K562 (cell line): Measurements from ENCODE around the gene ZNF740. TPM values are rescaled to one million over a fixed set of nuclear protein-coding genes. Genes with fewer than 3 reads are reported as not detected.
A peak's percentile ranks its signal among the peaks of the same experiment; 100 is the strongest.

Source experiments
- CHD1 ChIP-seq: fragments of 200-600 bp; sonication (generic); IDR thresholded peaks from one replicate; pipeline ENCODE4 v1.6.1; 2012; ENCODE audit warnings: mild to moderate bottlenecking, moderate library complexity, low read length, inconsistent platforms
- CTCF ChIP-seq, 3 experiments: IDR thresholded peaks in 2 of 3; conservative IDR thresholded peaks in 1 of 3; 2 replicates each; pipeline ENCODE4 v1.5.1; 2011 to 2012; ENCODE audit warnings: low read length in 3 of 3, mild to moderate bottlenecking in 3 of 3, control low read depth in 2 of 3, improper control_type of control experiment in 1 of 3, inconsistent platforms in 1 of 3, low read depth in 1 of 3, mixed read lengths in 1 of 3, moderate library complexity in 1 of 3; ENCODE audit not compliant: insufficient read depth in 2 of 3
- GTF2B ChIP-seq: IDR thresholded peaks from 2 replicates; pipeline ENCODE4 v1.6.1; 2011; ENCODE audit not compliant: insufficient read length; ENCODE audit errors: extremely low read depth
- HLTF ChIP-seq: fragments of 450-650 bp; IDR thresholded peaks from 2 replicates; pipeline ENCODE4 v1.6.1; 2016
- SMARCE1 ChIP-seq: fragments of 450-650 bp; IDR thresholded peaks from 2 replicates; pipeline ENCODE4 v1.7.1; 2016; ENCODE audit warnings: mild to moderate bottlenecking
- XRCC4 ChIP-seq: IDR thresholded peaks from one replicate; pipeline ENCODE4 v1.6.1; 2011; ENCODE audit not compliant: insufficient read depth, insufficient read length; ENCODE audit errors: extremely low read depth
- ZBTB34 ChIP-seq: fragments of 250-450 bp; sonication (Bioruptor Pico); IDR thresholded peaks from 2 replicates; pipeline ENCODE4 v1.8.0; 2021; ENCODE audit warnings: mild to moderate bottlenecking, moderate library complexity
- ZBTB40 ChIP-seq, 2 experiments: fragments of 450-650 bp in 1 of 2; sonication (generic) in 1 of 2; formaldehyde crosslinking in 1 of 2; IDR thresholded peaks; 2 replicates each; pipeline versions ENCODE4 v1.7.1 to v1.9.0; 2016 to 2022; ENCODE audit warnings: inconsistent platforms in 1 of 2, mild to moderate bottlenecking in 1 of 2, missing genetic modification reagents in 1 of 2
- ZBTB5 ChIP-seq: fragments of 450-650 bp; IDR thresholded peaks from 2 replicates; pipeline ENCODE4 v1.6.1; 2017; ENCODE audit warnings: antibody characterized with exemption
- polyA plus RNA-seq, 8 experiments: library from polyadenylated mRNA; depleted of rRNA in 4 of 8; stranded (reverse) in 5 of 8; unstranded in 3 of 8; fragments of >200 nt; fragmentation: Nextera tagmentation in 2 of 8; fragmentation: Illumina TruSeq in 1 of 8; extraction: Ambion mirVana in 2 of 8; extraction: Trizol in 1 of 8; gene quantifications; 2 replicates each; pipeline versions ENCODE4 v1.2.1 to v1.2.3, GENCODE V29; 2011 to 2014; ENCODE audit warnings: inconsistent platforms in 1 of 8, missing spikeins in 1 of 8
- total RNA-seq, 7 experiments: library from RNA; depleted of rRNA in 6 of 7; stranded (reverse); fragments of >200 nt in 6 of 7; fragmentation: Illumina TruSeq in 2 of 7; extraction: Trizol in 2 of 7; gene quantifications; 2 replicates each; pipeline versions ENCODE4 v1.2.1 to v1.2.3, GENCODE V29; 2011 to 2021; ENCODE audit warnings: low replicate concordance in 1 of 7

ZNF740 gene
- total and polyA plus RNA-seq, 9 of the 15 experiments (the other 6 are each of a cell fraction or from before 2014, with no cell fraction given), result 0.57 to 46.4 (median 18.6) TPM

GRCh38 chr12:53222170-53222721 is 41.7 kb downstream of the ZNF740 start (continued):
- TF ChIP-seq ZBTB5 (peak; percentile 69; the same call in 1 of the 2 replicates), HLTF (peak; percentile 51; the same call in 1 of the 2 replicates), CHD1 (no peak), CTCF (IDR thresholded peaks at IDR 0.05 in 2 of 3, conservative IDR thresholded peaks at IDR 0.05 in 1 of 3; ENCODE audit: insufficient read depth in 2 of 3, low read depth in 1 of 3, low read length in 3 of 3) (no peak), ZBTB40 (IDR thresholded peaks at IDR 0.05) (peak; percentile 70), ZBTB40 (CRISPR knock-in tag; IDR thresholded peaks at IDR 0.05) (no peak), XRCC4 (no peak), SMARCE1 (peak; percentile 47; the same call in 1 of the 2 replicates), GTF2B (no peak), ZBTB34 (CRISPR knock-in tag) (no peak)
